GM08714 (cell line): ENCODE measurements around the gene PHF24.
"Not testable (repeated sequence)": the region's sequence is repeated elsewhere in the genome, so short reads cannot be mapped to it uniquely, and the experiment has no call there.

ENCODE experiments used
- H3K4me3 ChIP-seq: fragments of 200-500 bp; sonication (Bioruptor generic); 2 replicates; pipeline ENCODE4 v1.5.1; 2014; ENCODE audit warnings: mild to moderate bottlenecking, low read length, inconsistent platforms
- ZNF274 ChIP-seq: IDR thresholded peaks from 2 replicates; pipeline ENCODE4 v1.6.1; 2012; ENCODE audit warnings: mild to moderate bottlenecking, low read depth, low read length

PHF24 gene

GRCh38 chr9:34957492-34958410, at the start of gene PHF24:
Gene PHF24 (plus strand): TSS chr9:34958285. CDS start chr9:34971299, 13,014 bp downstream.
- no peak within 1 kb of the TSS for H3K4me3 ChIP-seq
- TF ChIP-seq ZNF274, result no peak

GRCh38 chr9:34927061-34927460, 31.0 kb upstream of the PHF24 start:
- H3K4me3 ChIP-seq, result no peak overlapping the region
- no peak for TF ChIP-seq ZNF274

- TF ChIP-seq ZNF274, result no peak
- H3K4me3 ChIP-seq, result no peak overlapping the region
Measured at GRCh38 chr9:34928921-34929320, 29.2 kb upstream of the PHF24 start.

GRCh38 chr9:34929506-34930102, 28.5 kb upstream of the PHF24 start:
- TF ChIP-seq ZNF274, result no peak
- H3K4me3 ChIP-seq, result no peak overlapping the region

GRCh38 chr9:34939989-34940388, 18.1 kb upstream of the PHF24 start:
- not testable (repeated sequence) for H3K4me3 ChIP-seq

- no peak overlapping the region for H3K4me3 ChIP-seq
- no peak for TF ChIP-seq ZNF274
Measured at GRCh38 chr9:34948451-34948850, 9.6 kb upstream of the PHF24 start.

- H3K4me3 ChIP-seq, result no peak overlapping the region
- no peak for TF ChIP-seq ZNF274
Measured at GRCh38 chr9:34954225-34954624, 3.9 kb upstream of the PHF24 start.

GRCh38 chr9:34956066-34956465, 2.0 kb upstream of the PHF24 start:
- H3K4me3 ChIP-seq, result not testable (repeated sequence)

- H3K4me3 ChIP-seq, result no peak overlapping the region
Measured at GRCh38 chr9:34956648-34957047, 1.4 kb upstream of the PHF24 start.

GRCh38 chr9:34958411-34958982, 412 bp downstream of the PHF24 start:
- H3K4me3 ChIP-seq, result no peak overlapping the region
- TF ChIP-seq ZNF274, result no peak

More at GRCh38 chr9:34956648-34957047, 1.4 kb upstream of the PHF24 start:
- TF ChIP-seq ZNF274, result no peak

- no peak for TF ChIP-seq ZNF274
- H3K4me3 ChIP-seq, result no peak overlapping the region
Measured at GRCh38 chr9:34959461-34959860, 1.4 kb downstream of the PHF24 start.

- no peak overlapping the region for H3K4me3 ChIP-seq
- no peak for TF ChIP-seq ZNF274
Measured at GRCh38 chr9:34961574-34962490, 3.7 kb downstream of the PHF24 start.

- TF ChIP-seq ZNF274, result no peak
- H3K4me3 ChIP-seq, result no peak overlapping the region
Measured at GRCh38 chr9:34962546-34962945, 4.5 kb downstream of the PHF24 start.

- H3K4me3 ChIP-seq, result no peak overlapping the region
- TF ChIP-seq ZNF274, result no peak
Measured at GRCh38 chr9:34963552-34963951, 5.5 kb downstream of the PHF24 start.

GRCh38 chr9:34964458-34964857, 6.4 kb downstream of the PHF24 start:
- TF ChIP-seq ZNF274, result no peak

More at GRCh38 chr9:34964458-34964857, 6.4 kb downstream of the PHF24 start:
- H3K4me3 ChIP-seq, result no peak overlapping the region
